Mesothelial cell of epicardium (in vitro differentiated cells): Measurements from ENCODE around the gene OSBPL1A. TPM values are rescaled to one million over a fixed set of nuclear protein-coding genes. Genes with fewer than 3 reads are reported as not detected.

Experiments
- DNase-seq, 2 experiments: peaks; one replicate each; pipeline ENCODE4 v3.0.0; 2021; ENCODE audit warnings: low spot score in 2 of 2; ENCODE audit not compliant: unreplicated experiment in 2 of 2
- H3K27ac Mint-ChIP-seq: 2 replicates; pipeline ENCODE4 v1.8.0; 2021; ENCODE audit warnings: mixed read lengths
- H3K27me3 Mint-ChIP-seq: 2 replicates; pipeline ENCODE4 v1.8.0; 2021; ENCODE audit warnings: low read depth, mixed read lengths
- H3K36me3 Mint-ChIP-seq: 2 replicates; pipeline ENCODE4 v1.8.0; 2021; ENCODE audit warnings: mixed read lengths
- H3K4me1 Mint-ChIP-seq: 2 replicates; pipeline ENCODE4 v1.8.0; 2021; ENCODE audit warnings: mixed read lengths
- H3K4me3 Mint-ChIP-seq: 2 replicates; pipeline ENCODE4 v1.8.0; 2021; ENCODE audit warnings: mild to moderate bottlenecking, moderate library complexity, mixed read lengths
- H3K9me3 Mint-ChIP-seq: 2 replicates; pipeline ENCODE4 v1.8.0; 2021; ENCODE audit warnings: mixed read lengths
- CTCF ChIP-seq: fragments of 200-600 bp; sonication (generic); IDR thresholded peaks from one replicate; pipeline ENCODE4 v1.5.0; 2021; ENCODE audit warnings: antibody characterized with exemption; ENCODE audit not compliant: unreplicated experiment
- total RNA-seq: library from RNA; stranded (reverse); gene quantifications from 3 replicates; pipeline ENCODE4 v1.2.1, GENCODE V29; 2021

Gene OSBPL1A
- total RNA-seq, 1 donor from 2014 or later, result 36.1 TPM

DNA sequence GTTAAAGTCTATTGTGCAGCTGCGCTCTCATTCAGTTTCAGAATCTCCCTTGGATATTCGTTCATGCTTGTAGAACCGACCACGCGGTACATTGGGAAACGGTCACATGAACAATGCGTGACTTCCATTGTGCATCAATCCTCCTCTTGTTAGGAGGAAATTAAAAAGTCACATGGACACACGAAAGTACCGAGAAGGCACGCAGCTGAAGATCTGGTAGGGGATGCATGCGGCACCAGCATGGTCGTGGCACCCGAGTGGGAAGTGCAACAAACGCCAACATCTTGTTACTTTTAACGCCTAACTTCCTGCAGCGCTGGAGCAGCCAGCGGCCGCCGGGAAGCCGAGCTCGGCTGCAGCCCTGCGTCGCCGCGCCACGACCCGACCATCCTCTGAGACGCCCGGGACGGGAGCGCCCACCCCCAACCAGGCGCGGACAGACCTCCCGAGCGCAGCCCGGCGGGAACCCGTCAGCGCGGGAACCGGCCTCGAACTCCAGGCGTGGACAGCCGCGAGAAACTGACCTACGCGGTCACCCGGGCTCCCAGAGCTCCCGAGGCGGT, 412 bp downstream of the OSBPL1A start:
- Mint-ChIP-seq H3K27ac (peak overlapping the region; percentile 57), H3K4me1 (peaks cover 31% of the 10 kb centered on the region), H3K9me3 (no peaks in the 10 kb centered on the region), H3K36me3 (no peaks in the 10 kb centered on the region), H3K4me3 (peak overlapping the region; percentile 83), H3K27me3 (no peaks in the 10 kb centered on the region)
- peak in 1 of 2 experiments; percentile 34 for DNase-seq
- no peak for TF ChIP-seq CTCF

DNA sequence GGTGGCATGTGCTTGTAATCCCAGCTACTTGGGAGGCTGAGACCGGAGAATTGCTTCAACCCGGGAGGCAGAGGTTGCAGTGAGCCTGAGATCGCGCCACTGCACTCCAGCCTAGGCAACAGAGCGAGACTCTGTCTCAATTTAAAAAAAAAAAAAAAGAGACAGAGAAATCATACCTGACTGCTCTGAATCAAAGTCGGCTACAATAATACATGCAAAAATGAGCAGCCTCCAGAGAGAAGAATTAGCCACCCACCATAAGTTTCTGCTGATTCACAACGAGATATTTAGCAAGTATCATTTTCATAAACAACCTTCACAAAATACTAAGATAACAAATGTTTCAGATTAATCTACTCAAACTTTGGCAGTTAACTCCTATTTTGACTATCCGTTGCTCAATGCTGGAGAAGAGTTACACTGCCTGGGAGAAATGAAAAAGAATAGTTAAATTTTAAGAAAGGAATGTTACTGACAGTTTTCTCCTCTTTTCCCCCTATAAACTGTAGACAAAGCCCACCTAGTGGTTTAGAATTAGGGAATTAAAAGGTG, 1.5 kb downstream of the OSBPL1A start:
- Mint-ChIP-seq H3K4me1 (peaks cover 30% of the 10 kb centered on the region), H3K4me3 (no peak overlapping the region), H3K27me3 (no peaks in the 10 kb centered on the region), H3K27ac (no peak overlapping the region), H3K36me3 (peaks cover under 1% of the 10 kb centered on the region), H3K9me3 (no peaks in the 10 kb centered on the region)
- no peak for DNase-seq
- no peak for TF ChIP-seq CTCF

DNA sequence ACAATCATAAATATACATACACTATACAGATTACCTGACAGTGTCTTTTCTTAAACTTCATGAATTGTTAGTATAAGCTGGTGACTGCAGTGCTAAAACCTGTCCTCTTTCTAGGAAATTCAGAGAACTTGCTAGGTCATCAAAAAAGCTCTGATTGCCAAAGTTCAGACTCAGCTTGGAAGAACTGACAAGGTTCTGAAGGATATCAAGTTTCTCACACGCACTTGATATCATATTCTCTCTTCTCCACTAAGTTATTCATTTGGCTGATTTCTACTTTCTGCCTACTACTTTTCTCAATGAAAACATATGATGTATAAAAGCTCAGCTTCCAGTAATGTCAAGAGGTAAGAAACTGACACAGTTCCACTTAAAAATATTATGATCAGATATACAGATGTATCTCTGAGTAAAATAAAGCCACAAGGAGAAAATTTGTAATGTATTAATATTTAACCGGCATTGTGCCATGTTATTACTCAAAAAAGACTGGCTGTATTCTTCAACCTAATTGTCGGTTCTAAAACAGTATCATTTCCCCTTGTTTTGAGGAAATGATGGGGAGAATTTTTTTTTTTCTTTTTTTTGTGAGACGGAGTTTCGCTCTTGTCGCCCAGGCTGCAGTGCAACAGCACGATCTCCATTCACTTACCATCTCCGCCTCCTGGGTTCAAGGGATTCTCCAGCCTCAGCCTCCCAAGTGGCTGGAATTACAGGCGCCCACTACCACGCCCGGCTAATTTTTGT, 2.4 kb downstream of the OSBPL1A start:
- peaks cover 4% of the 10 kb centered on the region for H3K36me3 Mint-ChIP-seq
- H3K9me3 Mint-ChIP-seq, result no peaks in the 10 kb centered on the region
- DNase-seq, result no peak
- peak overlapping the region; percentile 18 for H3K4me3 Mint-ChIP-seq
- H3K27me3 Mint-ChIP-seq, result no peaks in the 10 kb centered on the region
- peak overlapping the region; percentile 39 for H3K27ac Mint-ChIP-seq
- no peak for TF ChIP-seq CTCF
- H3K4me1 Mint-ChIP-seq, result peaks cover 21% of the 10 kb centered on the region

GRCh38 chr18:24388957-24389356, 8.7 kb downstream of the OSBPL1A start:
- DNase-seq, result no peak
- TF ChIP-seq CTCF, result no peak
- Mint-ChIP-seq H3K4me1 (peaks cover 13% of the 10 kb centered on the region), H3K27me3 (no peaks in the 10 kb centered on the region), H3K9me3 (no peaks in the 10 kb centered on the region), H3K4me3 (no peak overlapping the region), H3K27ac (peak overlapping the region; percentile 79), H3K36me3 (peaks cover 5% of the 10 kb centered on the region)

DNA sequence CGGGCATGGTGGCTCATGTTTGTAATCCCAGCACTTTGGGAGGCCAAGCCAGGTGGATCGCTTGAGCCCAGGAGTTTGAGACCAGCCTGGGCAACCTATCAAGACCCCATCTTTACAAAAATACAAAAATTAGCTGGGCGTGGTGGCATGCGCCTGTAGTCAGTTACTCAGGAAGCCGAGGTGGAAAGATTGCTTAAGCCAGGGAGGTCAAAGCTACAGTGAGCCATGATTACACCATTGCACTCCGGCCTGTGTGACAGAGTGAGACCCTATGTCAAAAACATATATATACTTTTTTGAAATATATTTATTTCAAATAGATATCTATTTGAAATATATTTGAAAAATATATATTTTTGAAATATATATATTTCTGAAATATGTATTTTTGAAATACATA, 10.9 kb downstream of the OSBPL1A start:
- no peak for TF ChIP-seq CTCF
- Mint-ChIP-seq H3K27ac (no peak overlapping the region), H3K4me3 (no peak overlapping the region), H3K36me3 (peaks cover 8% of the 10 kb centered on the region), H3K4me1 (peaks cover 13% of the 10 kb centered on the region), H3K27me3 (no peaks in the 10 kb centered on the region), H3K9me3 (no peaks in the 10 kb centered on the region)
- no peak for DNase-seq
